ENCODE data around the gene ALOX5AP.

Gene ALOX5AP

DNA sequence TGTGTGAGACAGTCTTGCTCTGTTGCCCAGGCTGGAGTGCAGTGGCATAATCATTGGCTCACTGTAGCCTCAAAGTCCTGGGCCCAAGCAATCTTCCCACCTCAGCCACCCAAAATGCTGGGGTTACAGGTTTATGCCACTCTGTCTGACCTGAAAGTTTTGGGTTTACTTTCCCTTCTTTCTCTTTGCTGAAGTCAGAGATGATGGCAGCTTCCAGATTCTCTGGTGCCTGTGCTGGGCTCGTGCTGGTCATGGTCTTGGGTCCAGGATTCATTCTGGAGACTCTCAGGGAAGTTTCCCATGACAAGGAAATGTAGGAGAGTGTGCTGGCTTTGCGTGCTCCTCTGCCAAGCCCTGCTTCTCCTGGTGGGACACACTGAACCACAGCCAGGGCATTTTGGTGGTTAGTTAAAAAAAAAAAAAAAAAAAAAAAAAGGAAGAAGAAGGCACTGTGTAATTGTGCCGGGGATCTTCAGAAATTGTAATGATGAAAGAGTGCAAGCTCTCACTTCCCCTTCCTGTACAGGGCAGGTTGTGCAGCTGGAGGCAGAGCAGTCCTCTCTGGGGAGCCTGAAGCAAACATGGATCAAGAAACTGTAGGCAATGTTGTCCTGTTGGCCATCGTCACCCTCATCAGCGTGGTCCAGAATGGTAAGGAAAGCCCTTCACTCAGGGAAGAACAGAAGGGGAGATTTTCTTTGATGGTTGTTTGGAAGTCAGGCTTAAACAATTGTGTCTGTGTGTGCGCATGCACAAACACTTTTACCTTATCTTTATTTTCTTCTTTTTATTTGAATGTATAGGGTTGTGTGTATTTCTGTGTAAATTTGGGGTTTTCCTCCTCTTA is at the start of gene ALOX5AP:
Gene ALOX5AP (plus strand): TSS at position 519 of the 847 bp plus-strand sequence. CDS start 63 bp downstream, at position 582.
- H3K4me2 ChIP-seq = peak within 1 kb of the TSS; percentile 85
- no peaks in the 10 kb centered on the region for H3K27me3 ChIP-seq
- no peaks in the 10 kb centered on the region for H3K36me3 ChIP-seq
- H3K27ac ChIP-seq = peak within 1 kb of the TSS; percentile 83
- 0 out of 2 replicates have a peak within 1 kb of the TSS, but pooled peaks have one; percentile 24 for H3K4me3 ChIP-seq
- TF ChIP-seq Cebpa-rat (IDR thresholded peaks at IDR 0.05) = no peak
- H3K9ac ChIP-seq = peak within 1 kb of the TSS; percentile 55
- peaks cover 71% of the 10 kb centered on the region for H3K4me1 ChIP-seq
- no peaks in the 10 kb centered on the region for H4K20me1 ChIP-seq
- no peaks in the 10 kb centered on the region for H3K9me3 ChIP-seq

- H4K20me1 ChIP-seq = no peaks in the 10 kb centered on the region
- H3K9ac ChIP-seq = no peak overlapping the region
- H3K4me1 ChIP-seq = peaks cover 17% of the 10 kb centered on the region
- H3K4me3 ChIP-seq = no peak overlapping the region
- H3K27ac ChIP-seq = no peak overlapping the region
- no peak overlapping the region for H3K4me2 ChIP-seq
- no peaks in the 10 kb centered on the region for H3K27me3 ChIP-seq
- TF ChIP-seq Cebpa-rat (IDR thresholded peaks at IDR 0.05) = no peak
- H3K36me3 ChIP-seq = no peaks in the 10 kb centered on the region
- 0 out of 2 replicates have a peak, but pooled peaks cover 5% of the 10 kb centered on the region for H3K9me3 ChIP-seq
These were observed 49.4 kb upstream of the ALOX5AP start for GRCh38 chr13:30685987-30686386.

DNA sequence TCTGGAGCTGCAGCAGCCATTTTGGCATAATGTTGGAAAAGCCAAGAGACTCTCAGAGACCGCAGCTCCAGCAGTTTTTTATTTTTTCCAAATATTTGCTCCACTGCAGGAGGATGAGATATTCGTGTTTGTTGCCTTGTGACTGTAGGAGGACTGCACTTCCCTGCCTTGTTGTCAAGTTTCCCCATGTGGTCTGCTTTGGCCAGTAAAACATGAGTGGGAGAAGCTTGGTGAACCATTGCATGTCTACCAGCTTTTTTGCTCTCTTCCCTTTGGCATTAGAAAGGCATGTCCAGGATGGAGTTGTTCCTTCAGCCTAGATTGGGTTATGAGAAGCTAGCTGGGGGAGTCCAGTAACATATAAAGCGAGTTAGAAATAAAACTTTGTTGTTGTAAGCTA is 47.7 kb upstream of the ALOX5AP start:
- no peak overlapping the region for H3K4me2 ChIP-seq
- TF ChIP-seq Cebpa-rat (IDR thresholded peaks at IDR 0.05) = no peak

GRCh38 chr13:30689752-30690151 is 45.6 kb upstream of the ALOX5AP start:
- no peak for TF ChIP-seq Cebpa-rat (IDR thresholded peaks at IDR 0.05)
- Histone ChIP-seq H3K27me3 (no peaks in the 10 kb centered on the region), H3K9ac (peak overlapping the region; percentile 67; the same call in 1 of the 2 replicates), H3K9me3 (0 out of 2 replicates have a peak, but pooled peaks cover 5% of the 10 kb centered on the region), H3K4me1 (peaks cover 23% of the 10 kb centered on the region), H3K36me3 (no peaks in the 10 kb centered on the region), H3K27ac (peak overlapping the region; percentile 71), H4K20me1 (no peaks in the 10 kb centered on the region), H3K4me3 (peak overlapping the region; percentile 60), H3K4me2 (peak overlapping the region; percentile 80)

More for the DNA sequence above, 47.7 kb upstream of the ALOX5AP start:
- Histone ChIP-seq H3K4me1 (peaks cover 23% of the 10 kb centered on the region), H3K27me3 (no peaks in the 10 kb centered on the region), H4K20me1 (no peaks in the 10 kb centered on the region), H3K4me3 (no peak overlapping the region), H3K9ac (no peak overlapping the region), H3K36me3 (no peaks in the 10 kb centered on the region), H3K27ac (no peak overlapping the region), H3K9me3 (0 out of 2 replicates have a peak, but pooled peaks cover 5% of the 10 kb centered on the region)

- H3K9me3 ChIP-seq = 0 out of 2 replicates have a peak, but pooled peaks cover 5% of the 10 kb centered on the region
- H3K27ac ChIP-seq = peak overlapping the region; percentile 71
- no peaks in the 10 kb centered on the region for H3K27me3 ChIP-seq
- H3K4me1 ChIP-seq = peaks cover 24% of the 10 kb centered on the region
- no peak for TF ChIP-seq Cebpa-rat (IDR thresholded peaks at IDR 0.05)
- H3K36me3 ChIP-seq = no peaks in the 10 kb centered on the region
- H3K9ac ChIP-seq = peak overlapping the region; percentile 67
- peak overlapping the region; percentile 60 for H3K4me3 ChIP-seq
- peak overlapping the region; percentile 80 for H3K4me2 ChIP-seq
- H4K20me1 ChIP-seq = no peaks in the 10 kb centered on the region
These were observed 44.8 kb upstream of the ALOX5AP start for GRCh38 chr13:30690282-30691188.

- TF ChIP-seq Cebpa-rat (IDR thresholded peaks at IDR 0.05) = no peak
- Histone ChIP-seq H4K20me1 (no peaks in the 10 kb centered on the region), H3K27ac (no peak overlapping the region), H3K36me3 (no peaks in the 10 kb centered on the region), H3K4me1 (peaks cover 40% of the 10 kb centered on the region), H3K9me3 (0 out of 2 replicates have a peak, but pooled peaks cover 5% of the 10 kb centered on the region), H3K27me3 (no peaks in the 10 kb centered on the region), H3K9ac (no peak overlapping the region), H3K4me2 (no peak overlapping the region), H3K4me3 (no peak overlapping the region)
These were observed 43.2 kb upstream of the ALOX5AP start for GRCh38 chr13:30692113-30692512.

DNA sequence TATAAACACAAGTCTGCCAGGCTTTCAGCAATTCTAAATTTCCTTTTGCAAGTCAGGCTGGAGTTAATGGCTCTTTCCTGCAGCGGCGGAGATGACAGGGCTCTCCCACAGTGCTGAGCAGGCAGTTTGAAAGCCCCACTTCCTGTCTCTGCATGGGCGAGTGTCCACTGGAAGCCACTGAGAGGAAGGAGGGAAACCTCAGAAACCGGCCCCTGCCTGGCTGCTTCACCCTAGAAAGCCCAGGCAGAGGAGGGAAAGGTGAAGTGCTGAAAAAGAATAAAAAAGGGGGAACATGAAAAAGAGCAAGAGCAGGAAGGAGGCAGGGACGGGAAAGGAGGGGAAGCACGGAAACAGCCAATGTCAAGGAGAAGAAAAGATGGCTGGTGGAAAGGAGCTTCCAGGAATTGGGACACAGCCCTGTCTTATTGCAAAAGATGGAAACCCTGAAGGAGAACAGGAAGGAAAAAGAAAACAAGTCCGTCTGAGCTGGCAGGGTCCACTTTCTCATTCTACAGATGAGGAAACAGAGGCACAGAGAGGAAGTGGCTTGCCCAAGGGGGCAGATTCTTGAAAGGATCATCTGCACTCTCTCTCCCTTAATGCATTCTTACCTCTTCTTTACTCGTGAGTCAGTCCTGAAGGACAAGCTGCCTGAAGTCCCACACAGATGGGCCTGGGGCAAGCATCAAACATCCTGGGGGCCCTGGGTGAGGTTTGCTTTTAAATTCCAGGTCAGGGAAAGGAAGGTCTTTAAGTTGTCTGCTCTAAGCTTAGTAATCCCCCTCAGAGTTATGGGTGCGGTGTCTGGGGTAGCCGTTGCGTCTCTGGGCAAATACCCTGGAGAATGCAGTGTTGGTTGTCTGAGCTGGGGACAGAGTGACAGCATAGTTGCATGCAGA is 38.8 kb upstream of the ALOX5AP start:
- H3K27me3 ChIP-seq = no peaks in the 10 kb centered on the region
- peaks cover 24% of the 10 kb centered on the region for H3K4me1 ChIP-seq
- no peak overlapping the region for H3K4me3 ChIP-seq
- H3K9me3 ChIP-seq = no peaks in the 10 kb centered on the region
- no peaks in the 10 kb centered on the region for H3K36me3 ChIP-seq
- no peaks in the 10 kb centered on the region for H4K20me1 ChIP-seq
- no peak for TF ChIP-seq Cebpa-rat (IDR thresholded peaks at IDR 0.05)
- peak overlapping the region; percentile 39; the same call in 1 of the 2 replicates for H3K9ac ChIP-seq
- H3K27ac ChIP-seq = peak overlapping the region; percentile 27; the same call in 1 of the 2 replicates
- H3K4me2 ChIP-seq = peak overlapping the region; percentile 60

DNA sequence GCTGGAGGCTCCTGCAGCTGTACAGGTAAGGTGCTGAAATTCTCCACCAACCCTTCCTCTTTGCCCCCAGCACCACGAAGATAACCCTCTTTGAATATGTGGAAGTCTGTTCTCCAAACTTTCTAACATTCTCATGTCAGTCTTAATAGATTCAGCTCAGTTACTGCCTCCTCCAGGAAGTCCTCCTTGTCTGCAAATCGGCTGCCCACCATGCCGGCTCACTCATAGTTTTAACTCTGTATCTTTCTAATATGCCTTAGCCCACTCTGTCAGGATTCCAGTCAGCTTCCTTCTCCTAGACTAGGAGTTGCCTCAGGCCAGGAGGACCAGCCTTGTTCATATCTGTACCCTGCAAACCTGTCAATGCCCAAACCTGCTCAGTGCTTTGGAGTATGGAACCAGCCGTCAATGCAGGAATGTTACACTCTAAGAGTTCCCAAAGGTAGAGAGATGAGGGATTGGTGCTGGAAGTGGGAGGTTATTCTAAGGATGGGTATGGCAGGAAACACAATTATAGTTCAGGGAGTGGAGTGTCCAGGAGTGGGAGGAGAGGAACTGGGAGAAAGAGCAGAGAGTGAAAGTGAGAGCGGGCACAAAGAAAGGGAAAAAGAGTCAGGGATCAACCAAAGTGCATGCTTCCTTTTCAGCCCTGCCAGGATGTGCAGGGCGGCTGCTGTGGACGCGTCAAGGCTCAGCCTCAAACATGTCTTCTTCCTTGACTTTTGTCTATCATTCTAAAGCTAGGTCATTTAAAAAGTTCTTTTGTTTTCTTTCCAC is 38.0 kb upstream of the ALOX5AP start:
- Histone ChIP-seq H3K9ac (no peak overlapping the region), H3K4me2 (peak overlapping the region; percentile 60), H3K4me3 (no peak overlapping the region), H3K27ac (no peak overlapping the region), H3K36me3 (no peaks in the 10 kb centered on the region), H3K27me3 (no peaks in the 10 kb centered on the region), H3K9me3 (no peaks in the 10 kb centered on the region), H4K20me1 (no peaks in the 10 kb centered on the region), H3K4me1 (peaks cover 23% of the 10 kb centered on the region)
- no peak for TF ChIP-seq Cebpa-rat (IDR thresholded peaks at IDR 0.05)

All from BLaER1 (cell line).